ENCODE data around the gene SMCO1. TPM values are rescaled to one million over a fixed set of nuclear protein-coding genes. Genes with fewer than 3 reads are reported as not detected.

SMCO1 gene
- total and polyA plus RNA-seq, 2 of the 4 experiments (the other 2 are of a cell fraction): not detected

GRCh38 chr3:196503196-196504076 is 11.7 kb downstream of the SMCO1 start, which contains the start of gene RNF168:
Gene RNF168, minus strand, starts transcription at chr3:196503768. Its CDS starts 595 bp downstream, at chr3:196503173.
- in situ Hi-C loops (cut with MboI; ENCODE audit: low sequenced_read_pairs): no loop called here
- H2AK5ac ChIP-seq (ENCODE audit: low read depth, low read length): peak within 1 kb of the TSS; percentile 98
- H2AFZ ChIP-seq (replicated peaks; ENCODE audit: low read length, poor library complexity): peak within 1 kb of the TSS; percentile 90
- H3K4me3 ChIP-seq (ENCODE audit: insufficient read depth, low read depth, low read length): peak within 1 kb of the TSS; percentile 87
- peaks cover 2% of the 10 kb centered on the region; the same call in 1 of the 2 replicates for H3K4me1 ChIP-seq (ENCODE audit: control insufficient read depth, insufficient read depth, low read length)
- H3K9me3 ChIP-seq (ENCODE audit: control insufficient read depth, insufficient read depth, low read length): no peaks in the 10 kb centered on the region
- H3K18ac ChIP-seq (ENCODE audit: low read depth, low read length): peak within 1 kb of the TSS; percentile 77
- peak within 1 kb of the TSS; percentile 81 for H4K5ac ChIP-seq (ENCODE audit: low read depth, low read length)
- ChIA-PET POLR2A (ENCODE audit: unreplicated experiment) (no interaction called here), CTCF (interaction anchor here (0.5 kb wide), 1 partner anchor 78 kb away, joined by 3 read pairs; no protein-coding TSS in a partner anchor)
- peak within 1 kb of the TSS; percentile 94 for H3K4ac ChIP-seq (ENCODE audit: low read depth, low read length)
- 1% methylated on average over 19 of the region's 75 CpGs; no CpG with 5 or more reads in 1 of the 2 experiments for WGBS, 2 experiments (ENCODE audit: extremely low coverage in 2 of 2, insufficient read length in 1 of 2)
- H4K8ac ChIP-seq (ENCODE audit: low read depth in 2 of 2, low read length in 2 of 2): peak within 1 kb of the TSS; percentile 84 to 89
- H3K9ac ChIP-seq (ENCODE audit: low read depth, low read length): peak within 1 kb of the TSS; percentile 92
- H2BK120ac ChIP-seq (ENCODE audit: low read depth, low read length): peak within 1 kb of the TSS; percentile 84
- no peak for TF ChIP-seq SMC3 (IDR thresholded peaks at IDR 0.05; ENCODE audit: low read depth, low read length)
- TF ChIP-seq CTCF (conservative IDR thresholded peaks at IDR 0.05; ENCODE audit: low read depth, low read length): no peak
- TF ChIP-seq MXI1 (IDR thresholded peaks at IDR 0.05; ENCODE audit: borderline replicate concordance, low read depth, low read length): no peak
- no peak for TF ChIP-seq RFX5 (IDR thresholded peaks at IDR 0.05; ENCODE audit: low read depth, low read length)
- no peak for TF ChIP-seq USF2 (IDR thresholded peaks at IDR 0.05; ENCODE audit: low read depth, low read length)
- peak; percentile 83 for TF ChIP-seq POLR2A (IDR thresholded peaks at IDR 0.05; ENCODE audit: low read depth, low read length)
- TF ChIP-seq BHLHE40 (IDR thresholded peaks at IDR 0.05; ENCODE audit: low read depth, low read length): 0 out of 2 replicates have a peak, but pooled peaks have one; percentile 25
- peak; percentile 55; the same call in 1 of the 2 replicates for TF ChIP-seq MAZ (IDR thresholded peaks at IDR 0.05; ENCODE audit: borderline replicate concordance, low read depth, low read length)
- H2BK15ac ChIP-seq (ENCODE audit: low read depth, low read length): peak within 1 kb of the TSS; percentile 69; the same call in 2 of the 3 replicates
- no peak within 1 kb of the TSS for H2BK20ac ChIP-seq (ENCODE audit: low read depth, low read length)
- H3K9me1 ChIP-seq (ENCODE audit: insufficient read depth, low read length): peaks cover 5% of the 10 kb centered on the region; the same call in 1 of the 2 replicates
- H2AK9ac ChIP-seq (replicated peaks; ENCODE audit: low read depth, low read length, poor library complexity): peak within 1 kb of the TSS; percentile 87
- H3K4me2 ChIP-seq (ENCODE audit: low read depth, low read length): peak within 1 kb of the TSS; percentile 97
- peaks cover 39% of the 10 kb centered on the region for H4K20me1 ChIP-seq (ENCODE audit: insufficient read depth, low read length)
- intact Hi-C loops (cut with micrococcal nuclease): loop anchor here (2.0 to 5.0 kb wide), 2 partner anchors 71 to 251 kb away; partner anchors contain the start of gene UBXN7
- peak within 1 kb of the TSS; percentile 96 for H3K23ac ChIP-seq (ENCODE audit: low read depth, low read length)
- dilution Hi-C loops (cut with HindIII; ENCODE audit: low sequenced_read_pairs, unreplicated experiment): no loop called here
- peak within 1 kb of the TSS; percentile 94 for H2BK5ac ChIP-seq (ENCODE audit: low read depth, low read length, poor library complexity, severe bottlenecking)
- H3K27ac ChIP-seq (ENCODE audit: insufficient read depth, low read length): peak within 1 kb of the TSS; percentile 94
- ATAC-seq (ENCODE audit: low read depth) (peak; percentile 92), DNase-seq (peak; percentile 93)
- TSS peak; percentile 51 for BruUV-seq (replicated peaks)
- peak within 1 kb of the TSS; percentile 92 for H3K56ac ChIP-seq (ENCODE audit: extremely low read depth, insufficient read depth, low read length)
- H4K91ac ChIP-seq (ENCODE audit: insufficient read depth, low read depth, low read length): peak within 1 kb of the TSS; percentile 59
- H3K27me3 ChIP-seq (ENCODE audit: control insufficient read depth, insufficient read depth, low read length): no peaks in the 10 kb centered on the region
- peaks cover 5 to 38% of the 10 kb centered on the region in 2 experiments; a peak in 3 of 4 replicates for H3K79me1 ChIP-seq (ENCODE audit: low read depth in 1 of 2, low read length in 2 of 2)
- H3K14ac ChIP-seq (replicated peaks; ENCODE audit: low read depth, low read length): peak within 1 kb of the TSS; percentile 96
- 0 out of 2 replicates have a peak, but pooled peaks cover 2% of the 10 kb centered on the region for H3K36me3 ChIP-seq (ENCODE audit: control insufficient read depth, insufficient read depth, low read length)
